Glutamatergic neuron (in vitro differentiated cells): ENCODE data around the gene STOX1. TPM values are rescaled to one million over a fixed set of nuclear protein-coding genes. Genes with fewer than 3 reads are reported as not detected.

ENCODE experiments used
- DNase-seq: peaks from one replicate; pipeline ENCODE4 v3.0.0; 2022
- H3K27ac Mint-ChIP-seq: one replicate; pipeline ENCODE4 v1.8.0; 2020; ENCODE audit warnings: mild to moderate bottlenecking, mixed read lengths, inconsistent platforms; ENCODE audit not compliant: unreplicated experiment
- H3K27me3 Mint-ChIP-seq: one replicate; pipeline ENCODE4 v1.8.0; 2020; ENCODE audit warnings: mild to moderate bottlenecking, moderate library complexity, mixed read lengths, inconsistent platforms; ENCODE audit not compliant: unreplicated experiment
- H3K36me3 Mint-ChIP-seq: one replicate; pipeline ENCODE4 v1.8.0; 2020; ENCODE audit warnings: mild to moderate bottlenecking, mixed read lengths, inconsistent platforms; ENCODE audit not compliant: unreplicated experiment
- H3K4me1 Mint-ChIP-seq: one replicate; pipeline ENCODE4 v1.8.0; 2020; ENCODE audit warnings: mild to moderate bottlenecking, low read depth, mixed read lengths, inconsistent platforms; ENCODE audit not compliant: unreplicated experiment
- H3K4me3 Mint-ChIP-seq: one replicate; pipeline ENCODE4 v1.8.0; 2020; ENCODE audit warnings: mild to moderate bottlenecking, mixed read lengths, inconsistent platforms; ENCODE audit not compliant: unreplicated experiment
- H3K9me3 Mint-ChIP-seq: one replicate; pipeline ENCODE4 v1.8.0; 2020; ENCODE audit warnings: mild to moderate bottlenecking, moderate library complexity, mixed read lengths, inconsistent platforms; ENCODE audit not compliant: unreplicated experiment
- CTCF ChIP-seq: fragments of 200-600 bp; sonication (generic); IDR thresholded peaks from one replicate; pipeline ENCODE4 v1.5.0; 2021; ENCODE audit not compliant: partially characterized antibody, unreplicated experiment
- total RNA-seq: library from RNA; stranded (reverse); fragmentation: NEBNext Ultra II Directional; extraction: Animal tissue kit (Norgen Biotek cat#: 25700); gene quantifications from one replicate; pipeline ENCODE4 v1.2.1, GENCODE V29; 2021; ENCODE audit not compliant: unreplicated experiment

STOX1 gene
- total RNA-seq, 1 donor from 2014 or later: 0.47 TPM

GRCh38 chr10:68848281-68848680 is 20.9 kb downstream of the STOX1 start:
- H3K27me3 Mint-ChIP-seq: no peaks in the 10 kb centered on the region
- no peaks in the 10 kb centered on the region for H3K36me3 Mint-ChIP-seq
- no peak overlapping the region for H3K27ac Mint-ChIP-seq
- DNase-seq: no peak
- H3K4me3 Mint-ChIP-seq: no peak overlapping the region
- no peaks in the 10 kb centered on the region for H3K4me1 Mint-ChIP-seq
- TF ChIP-seq CTCF: no peak
- H3K9me3 Mint-ChIP-seq: peaks cover 2% of the 10 kb centered on the region

GRCh38 chr10:68848806-68849205 is 21.5 kb downstream of the STOX1 start:
- Mint-ChIP-seq H3K27ac (no peak overlapping the region), H3K36me3 (no peaks in the 10 kb centered on the region), H3K4me3 (no peak overlapping the region), H3K27me3 (no peaks in the 10 kb centered on the region), H3K9me3 (peaks cover 2% of the 10 kb centered on the region), H3K4me1 (no peaks in the 10 kb centered on the region)
- no peak for DNase-seq
- no peak for TF ChIP-seq CTCF

- TF ChIP-seq CTCF: no peak
- Mint-ChIP-seq H3K27ac (no peak overlapping the region), H3K27me3 (peaks cover 3% of the 10 kb centered on the region)
Observed at GRCh38 chr10:68856352-68856751, 29.0 kb downstream of the STOX1 start.

GRCh38 chr10:68857005-68857404 is 29.7 kb downstream of the STOX1 start:
- no peak for TF ChIP-seq CTCF
- no peaks in the 10 kb centered on the region for H3K4me1 Mint-ChIP-seq
- no peak overlapping the region for H3K4me3 Mint-ChIP-seq
- H3K9me3 Mint-ChIP-seq: peaks cover 9% of the 10 kb centered on the region
- no peak overlapping the region for H3K27ac Mint-ChIP-seq
- DNase-seq: no peak
- peaks cover 23% of the 10 kb centered on the region for H3K36me3 Mint-ChIP-seq
- peaks cover 3% of the 10 kb centered on the region for H3K27me3 Mint-ChIP-seq

More at GRCh38 chr10:68856352-68856751, 29.0 kb downstream of the STOX1 start:
- peaks cover 5% of the 10 kb centered on the region for H3K9me3 Mint-ChIP-seq
- peaks cover 16% of the 10 kb centered on the region for H3K36me3 Mint-ChIP-seq
- H3K4me3 Mint-ChIP-seq: no peak overlapping the region
- no peaks in the 10 kb centered on the region for H3K4me1 Mint-ChIP-seq
- no peak for DNase-seq

- no peak overlapping the region for H3K27ac Mint-ChIP-seq
- H3K4me1 Mint-ChIP-seq: no peaks in the 10 kb centered on the region
- peaks cover 13% of the 10 kb centered on the region for H3K9me3 Mint-ChIP-seq
- H3K36me3 Mint-ChIP-seq: peaks cover 25% of the 10 kb centered on the region
- no peak for TF ChIP-seq CTCF
- peaks cover 3% of the 10 kb centered on the region for H3K27me3 Mint-ChIP-seq
- no peak overlapping the region for H3K4me3 Mint-ChIP-seq
- DNase-seq: no peak
Observed at GRCh38 chr10:68861253-68861652, 33.9 kb downstream of the STOX1 start.
